ENCODE results near the gene DBNDD2.

The DBNDD2 gene

GRCh38 chr20:45368221-45368980, 39.7 kb upstream of the DBNDD2 start:
- no peak for DNase-seq
- TF ChIP-seq CTCF (IDR thresholded peaks at IDR 0.05): no peak
- intact Hi-C loops (cut with DNase I; ENCODE audit: low total_unique reads): loop anchor here (10.0 kb wide), 1 partner anchor 484 kb away; the partner anchor contains the start of gene YWHAB
- Histone ChIP-seq H3K36me3 (peaks cover 28 to 37% (median 36%) of the 10 kb centered on the region in 3 donors), H3K4me3 (no peak overlapping the region), H3K4me1 (peaks cover 0 to 30% (median 21%) of the 10 kb centered on the region in 4 donors), H3K27me3 (no peaks in the 10 kb centered on the region), H3K9me3 (no peaks in the 10 kb centered on the region), H3K27ac (no peak overlapping the region)

DNA sequence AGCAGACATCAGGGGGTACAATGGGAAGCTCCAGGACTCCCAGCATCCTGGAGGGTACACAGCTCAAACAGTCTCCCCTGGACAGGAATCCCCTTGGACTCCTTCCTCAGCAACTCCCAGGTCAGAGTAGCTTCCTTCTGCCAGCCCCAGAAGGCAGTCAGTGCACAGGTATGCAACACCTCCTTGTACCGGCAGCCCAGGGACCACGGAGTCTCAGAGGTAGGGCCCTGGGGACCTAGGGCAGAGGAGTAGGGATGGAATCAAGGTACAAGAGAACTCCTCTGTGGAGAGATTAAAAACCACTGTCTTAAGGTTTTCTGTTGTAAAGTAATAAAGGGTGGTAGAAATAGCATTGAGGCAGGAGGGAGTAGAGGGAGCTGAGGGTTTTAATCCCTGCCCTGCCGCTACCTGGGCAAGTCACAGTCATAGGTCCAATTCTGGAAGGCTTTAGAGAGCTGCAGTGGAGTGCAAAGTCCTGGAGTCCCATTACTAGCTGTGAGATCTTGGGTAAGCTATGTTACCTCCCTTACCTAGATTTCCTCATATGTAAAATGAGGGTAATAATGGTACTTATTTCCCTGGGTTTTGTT, 37.4 kb upstream of the DBNDD2 start:
- intact Hi-C loops (cut with DNase I; ENCODE audit: low total_unique reads): loop anchor here (5.0 kb wide), 2 partner anchors 37 to 48 kb away; partner anchors contain the start of gene DBNDD2
- peak overlapping the region in 1 of 2 donors; percentile 94 for H3K27ac ChIP-seq

GRCh38 chr20:45372241-45372640, 35.8 kb upstream of the DBNDD2 start:
- H3K27ac ChIP-seq: peak overlapping the region; percentile 87 to 94
- H3K36me3 ChIP-seq: peaks cover 15 to 16% (median 16%) of the 10 kb centered on the region in 3 donors
- H3K27me3 ChIP-seq: no peaks in the 10 kb centered on the region
- H3K9me3 ChIP-seq: no peaks in the 10 kb centered on the region
- intact Hi-C loops (cut with DNase I; ENCODE audit: low total_unique reads): loop anchor here (2.0 to 5.0 kb wide), 3 partner anchors 35 to 63 kb away; partner anchors contain the start of gene DBNDD2
- TF ChIP-seq CTCF (IDR thresholded peaks at IDR 0.05): no peak
- H3K4me1 ChIP-seq: peaks cover 0 to 36% (median 14%) of the 10 kb centered on the region in 4 donors
- DNase-seq: no peak
- peak overlapping the region; percentile 51 to 61 for H3K4me3 ChIP-seq

More for the DNA sequence above, 37.4 kb upstream of the DBNDD2 start:
- Histone ChIP-seq H3K4me1 (peaks cover 0 to 33% (median 14%) of the 10 kb centered on the region in 4 donors), H3K27me3 (no peaks in the 10 kb centered on the region), H3K9me3 (no peaks in the 10 kb centered on the region), H3K4me3 (no peak overlapping the region), H3K36me3 (peaks cover 25 to 32% (median 30%) of the 10 kb centered on the region in 3 donors)
- TF ChIP-seq CTCF (IDR thresholded peaks at IDR 0.05): no peak
- DNase-seq: no peak

DNA sequence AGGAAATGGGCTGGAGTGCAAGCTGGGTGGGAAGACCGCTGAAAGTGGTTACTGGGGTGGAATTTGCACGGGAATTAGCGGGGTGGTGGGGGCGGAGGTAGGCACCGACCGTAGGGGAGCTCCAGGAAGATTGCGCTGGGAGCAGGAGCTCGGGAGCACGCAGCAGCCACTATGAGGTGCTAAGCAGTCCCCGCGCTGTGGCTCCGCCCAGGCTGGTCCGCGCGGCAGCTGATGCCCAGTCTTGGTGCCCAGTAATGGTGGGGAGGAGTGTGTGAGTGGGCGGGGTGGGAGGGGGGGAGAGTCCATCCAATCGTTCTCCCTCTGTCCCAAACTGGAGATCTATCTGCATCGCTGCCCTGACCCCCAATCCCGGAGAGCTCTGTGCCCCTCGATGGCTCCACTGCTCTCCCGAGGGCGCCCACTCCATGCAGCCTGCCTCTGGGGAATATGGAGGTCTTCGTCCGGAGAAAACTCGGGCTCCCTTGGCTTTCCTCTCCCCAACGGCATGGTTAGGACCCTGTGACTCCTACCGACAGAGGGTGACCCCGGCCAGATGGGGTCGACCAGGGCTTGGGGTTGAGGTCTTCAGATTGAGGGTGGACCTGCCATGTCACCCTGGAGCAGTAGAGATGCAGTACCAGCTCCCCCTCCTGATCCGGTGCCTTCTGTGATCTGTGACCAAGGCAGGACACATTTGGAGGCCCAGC, 35.3 kb upstream of the DBNDD2 start:
- H3K36me3 ChIP-seq: peaks cover 10 to 11% (median 10%) of the 10 kb centered on the region in 3 donors
- H3K9me3 ChIP-seq: no peaks in the 10 kb centered on the region
- H3K27me3 ChIP-seq: no peaks in the 10 kb centered on the region
- TF ChIP-seq CTCF (IDR thresholded peaks at IDR 0.05): no peak
- H3K4me1 ChIP-seq: peaks cover 0 to 36% (median 14%) of the 10 kb centered on the region in 4 donors
- peak overlapping the region; percentile 87 to 94 for H3K27ac ChIP-seq
- peak; percentile 54 to 92 for DNase-seq
- intact Hi-C loops (cut with DNase I; ENCODE audit: low total_unique reads): loop anchor here (2.0 to 5.0 kb wide), 3 partner anchors 35 to 62 kb away; partner anchors contain the start of gene DBNDD2
- peak overlapping the region; percentile 51 to 61 for H3K4me3 ChIP-seq

- Histone ChIP-seq H3K36me3 (peaks cover 3 to 5% (median 3%) of the 10 kb centered on the region in 3 donors), H3K4me3 (peak overlapping the region; percentile 51 to 61), H3K9me3 (no peaks in the 10 kb centered on the region), H3K27me3 (no peaks in the 10 kb centered on the region), H3K27ac (peak overlapping the region; percentile 87 to 94), H3K4me1 (peaks cover 0 to 36% (median 14%) of the 10 kb centered on the region in 4 donors)
- DNase-seq: peak; percentile 89 to 96
- peak; percentile 84 to 94 for TF ChIP-seq CTCF (IDR thresholded peaks at IDR 0.05)
- intact Hi-C loops (cut with DNase I; ENCODE audit: low total_unique reads): loop anchor here (2.0 to 5.0 kb wide), 3 partner anchors 34 to 61 kb away; partner anchors contain the start of gene DBNDD2
Measured at GRCh38 chr20:45373353-45374100, 34.6 kb upstream of the DBNDD2 start.
